SK-N-SH treated with all-trans-retinoic acid at 6 μM for 48 hours (cell line): ENCODE measurements around the gene RAF1.

Source experiments
- ATAC-seq: fragments of 200-7000 bp; cut with Tn5 transposase; 3 replicates; pipeline ENCODE4 v1.9.1; 2020; ENCODE audit warnings: mild to moderate bottlenecking, moderate library complexity
- ARNTL ChIP-seq: fragments of 450-650 bp; formaldehyde crosslinking; IDR thresholded peaks from 2 replicates; pipeline ENCODE4 v1.5.0; 2020; ENCODE audit warnings: low read depth, mild to moderate bottlenecking, moderate library complexity, borderline replicate concordance
- BACH2 ChIP-seq: fragments of 250-450 bp; sonication (Bioruptor Pico); IDR thresholded peaks from 2 replicates; pipeline ENCODE4 v1.9.0; 2021; ENCODE audit warnings: mild to moderate bottlenecking, borderline replicate concordance
- CREB5 ChIP-seq: fragments of 250-450 bp; sonication (Bioruptor Pico); IDR thresholded peaks from 2 replicates; pipeline ENCODE4 v1.5.1; 2020; ENCODE audit warnings: low read depth, mild to moderate bottlenecking, moderate library complexity
- CSDC2 ChIP-seq: fragments of 250-450 bp; sonication (Bioruptor Pico); IDR thresholded peaks from 2 replicates; pipeline ENCODE4 v1.5.0; 2020; ENCODE audit warnings: mild to moderate bottlenecking, moderate library complexity
- CSRNP3 ChIP-seq: fragments of 250-450 bp; sonication (Bioruptor Pico); IDR thresholded peaks from 2 replicates; pipeline ENCODE4 v1.5.1; 2021; ENCODE audit warnings: mild to moderate bottlenecking, moderate library complexity
- ESRRG ChIP-seq: fragments of 250-450 bp; sonication (Bioruptor Pico); IDR thresholded peaks from 2 replicates; pipeline ENCODE4 v1.6.1; 2021; ENCODE audit warnings: mild to moderate bottlenecking
- GLIS3 ChIP-seq: fragments of 250-450 bp; sonication (Bioruptor Pico); IDR thresholded peaks from 2 replicates; pipeline ENCODE4 v1.5.0; 2020; ENCODE audit warnings: mild to moderate bottlenecking, moderate library complexity
- ISL1 ChIP-seq: fragments of 250-450 bp; sonication (Bioruptor Pico); IDR thresholded peaks from 2 replicates; pipeline ENCODE4 v2.1.2; 2022; ENCODE audit warnings: mild to moderate bottlenecking, moderate library complexity
- OSR1 ChIP-seq: fragments of 250-450 bp; sonication (Bioruptor Pico); IDR thresholded peaks from 2 replicates; pipeline ENCODE4 v1.8.0; 2022; ENCODE audit warnings: moderate library complexity, mild to moderate bottlenecking, inconsistent platforms
- PATZ1 ChIP-seq: fragments of 250-450 bp; sonication (Bioruptor Pico); IDR thresholded peaks from 2 replicates; pipeline ENCODE4 v1.8.0; 2020; ENCODE audit warnings: mild to moderate bottlenecking, moderate library complexity, borderline replicate concordance
- POU6F1 ChIP-seq: fragments of 250-450 bp; sonication (Bioruptor Pico); IDR thresholded peaks from 2 replicates; pipeline ENCODE4 v1.8.0; 2021; ENCODE audit warnings: low read depth, mild to moderate bottlenecking, moderate library complexity, borderline replicate concordance
- PPARA ChIP-seq: fragments of 250-450 bp; sonication (Bioruptor Pico); IDR thresholded peaks from 2 replicates; pipeline ENCODE4 v1.5.0; 2020; ENCODE audit warnings: mild to moderate bottlenecking, borderline replicate concordance
- RARB ChIP-seq: fragments of 250-450 bp; sonication (Bioruptor Pico); IDR thresholded peaks from 2 replicates; pipeline ENCODE4 v1.8.0; 2021; ENCODE audit warnings: mild to moderate bottlenecking, moderate library complexity
- SNAI2 ChIP-seq: fragments of 250-450 bp; sonication (Bioruptor Pico); IDR thresholded peaks from 2 replicates; pipeline ENCODE4 v1.5.0; 2020; ENCODE audit warnings: mild to moderate bottlenecking, moderate library complexity
- TCF4 ChIP-seq: fragments of 250-450 bp; sonication (Bioruptor Pico); IDR thresholded peaks from 2 replicates; pipeline ENCODE4 v1.8.0; 2021; ENCODE audit warnings: mild to moderate bottlenecking, moderate library complexity, borderline replicate concordance
- TOX ChIP-seq: fragments of 250-450 bp; sonication (Bioruptor Pico); IDR thresholded peaks from 2 replicates; pipeline ENCODE4 v1.8.0; 2021; ENCODE audit warnings: mild to moderate bottlenecking, moderate library complexity, borderline replicate concordance
- TSHZ2 ChIP-seq: fragments of 250-450 bp; sonication (Bioruptor Pico); IDR thresholded peaks from 2 replicates; pipeline ENCODE4 v1.5.0; 2020; ENCODE audit warnings: mild to moderate bottlenecking, moderate library complexity
- ZC3H10 ChIP-seq: fragments of 250-450 bp; sonication (Bioruptor Pico); IDR thresholded peaks from 2 replicates; pipeline ENCODE4 v1.5.1; 2021; ENCODE audit warnings: mild to moderate bottlenecking, moderate library complexity
- ZFP3 ChIP-seq: fragments of 250-450 bp; sonication (Bioruptor Pico); IDR thresholded peaks from 2 replicates; pipeline ENCODE4 v1.5.0; 2020; ENCODE audit warnings: mild to moderate bottlenecking, moderate library complexity
- ZFP30 ChIP-seq: fragments of 450-650 bp; formaldehyde crosslinking; IDR thresholded peaks from 2 replicates; pipeline ENCODE4 v1.5.0; 2022; ENCODE audit warnings: mild to moderate bottlenecking, moderate library complexity
- ZNF565 ChIP-seq: fragments of 450-650 bp; formaldehyde crosslinking; conservative IDR thresholded peaks from 2 replicates; pipeline ENCODE4 v1.5.0; 2020; ENCODE audit warnings: low read depth, mild to moderate bottlenecking, moderate library complexity
- ZNF70 ChIP-seq: fragments of 450-650 bp; formaldehyde crosslinking; IDR thresholded peaks from 2 replicates; pipeline ENCODE4 v1.5.0; 2020; ENCODE audit warnings: mild to moderate bottlenecking, moderate library complexity
- ZNF8 ChIP-seq: fragments of 450-650 bp; formaldehyde crosslinking; IDR thresholded peaks from 2 replicates; pipeline ENCODE4 v1.5.0; 2020; ENCODE audit warnings: mild to moderate bottlenecking, moderate library complexity

RAF1 gene

GRCh38 chr3:12622335-12622734 lies 41.6 kb downstream of the RAF1 start:
- TF ChIP-seq GLIS3 (CRISPR knock-in tag) = no peak
- no peak for ATAC-seq

GRCh38 chr3:12620729-12621128 lies 43.2 kb downstream of the RAF1 start:
- TF ChIP-seq ZNF565 = no peak
- TF ChIP-seq RARB (CRISPR knock-in tag) = no peak
- no peak for TF ChIP-seq ZC3H10 (CRISPR knock-in tag)
- TF ChIP-seq TOX (CRISPR knock-in tag) = no peak
- TF ChIP-seq BACH2 (CRISPR knock-in tag) = no peak
- no peak for TF ChIP-seq ZFP3
- no peak for TF ChIP-seq ZNF70
- no peak for TF ChIP-seq CSDC2 (CRISPR knock-in tag)
- TF ChIP-seq ZFP30 = no peak
- TF ChIP-seq SNAI2 (CRISPR knock-in tag) = no peak
- TF ChIP-seq TSHZ2 = no peak
- no peak for TF ChIP-seq CREB5 (CRISPR knock-in tag)
- TF ChIP-seq ESRRG (CRISPR knock-in tag) = no peak
- TF ChIP-seq GLIS3 (CRISPR knock-in tag) = no peak
- no peak for TF ChIP-seq ARNTL (CRISPR knock-in tag)
- no peak for TF ChIP-seq PATZ1
- no peak for TF ChIP-seq TCF4 (CRISPR knock-in tag)
- no peak for TF ChIP-seq ISL1
- no peak for TF ChIP-seq PPARA
- no peak for ATAC-seq

GRCh38 chr3:12620305-12620704 lies 43.6 kb downstream of the RAF1 start:
- TF ChIP-seq OSR1 (CRISPR knock-in tag) = no peak
- TF ChIP-seq CSDC2 (CRISPR knock-in tag) = no peak
- no peak for TF ChIP-seq PATZ1
- no peak for TF ChIP-seq ZC3H10 (CRISPR knock-in tag)
- TF ChIP-seq, all 23 proteins: peak for 0
- no peak for ATAC-seq

GRCh38 chr3:12618426-12618825 lies 45.5 kb downstream of the RAF1 start:
- no peak for ATAC-seq
- TF ChIP-seq ZFP3 (no peak), ZNF70 (no peak), ZC3H10 (CRISPR knock-in tag) (no peak), PPARA (no peak), CREB5 (CRISPR knock-in tag) (no peak), POU6F1 (no peak), CSDC2 (CRISPR knock-in tag) (no peak), BACH2 (CRISPR knock-in tag) (no peak), ZNF565 (no peak), CSRNP3 (CRISPR knock-in tag) (no peak), ISL1 (no peak), ZNF8 (no peak)
